Mucosa of rectum (tissue), 2 donors: Measurements from ENCODE around the gene CNGA3.

ENCODE experiments used
- H3K27ac ChIP-seq, 2 donors: one replicate each; pipeline ENCODE4 v1.7.0; 2013; ENCODE audit warnings: inconsistent platforms in 2 of 2, low read depth in 2 of 2, low read length in 2 of 2
- H3K27me3 ChIP-seq, 2 donors: one replicate each; pipeline ENCODE4 v1.7.0; 2013; ENCODE audit warnings: low read length in 2 of 2; ENCODE audit not compliant: control insufficient read depth in 2 of 2, insufficient read depth in 2 of 2
- H3K36me3 ChIP-seq, 2 donors: one replicate each; pipeline ENCODE4 v1.7.0; 2013; ENCODE audit warnings: low read length in 2 of 2; ENCODE audit not compliant: control insufficient read depth in 2 of 2, insufficient read depth in 2 of 2
- H3K4me1 ChIP-seq, 2 donors: one replicate each; pipeline ENCODE4 v1.7.0; 2013; ENCODE audit warnings: low read length in 2 of 2, mild to moderate bottlenecking in 1 of 2; ENCODE audit not compliant: control insufficient read depth in 2 of 2, insufficient read depth in 2 of 2
- H3K4me3 ChIP-seq, 2 donors: one replicate each; pipeline ENCODE4 v1.7.0; 2013; ENCODE audit warnings: low read length in 2 of 2
- H3K9ac ChIP-seq, 2 donors: one replicate each; pipeline ENCODE4 v1.7.0; 2013; ENCODE audit warnings: low read length in 2 of 2, low read depth in 1 of 2, mild to moderate bottlenecking in 1 of 2
- H3K9me3 ChIP-seq, 2 donors: one replicate each; pipeline ENCODE4 v1.7.0; 2013; ENCODE audit warnings: low read length in 2 of 2; ENCODE audit not compliant: control insufficient read depth in 2 of 2
- donor health status: healthy.
- donor health status: Normal muscosa, but diverticular disease.

Gene CNGA3

DNA sequence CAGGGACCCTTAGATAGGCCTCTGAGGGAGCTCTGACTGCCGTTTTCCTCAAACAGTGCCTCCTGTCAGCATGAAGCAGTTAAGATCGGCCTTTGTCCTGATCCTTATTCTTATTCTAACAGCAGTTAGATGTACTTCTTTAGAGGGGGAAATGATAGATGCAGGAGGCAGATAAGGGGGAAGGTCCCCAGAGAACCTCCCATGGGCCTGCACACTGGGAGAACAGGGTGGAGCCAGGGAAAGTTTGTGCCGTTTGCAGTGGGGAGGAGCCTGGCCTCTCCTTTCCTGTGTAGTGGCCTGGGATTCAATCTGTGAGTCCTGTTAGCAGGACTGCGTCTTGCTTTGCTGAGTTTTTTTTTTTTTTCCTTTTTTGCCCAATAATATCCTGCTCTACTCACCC is 90.5 kb downstream of the CNGA3 start:
- Histone ChIP-seq H3K9me3 (no peaks in the 10 kb centered on the region), H3K36me3 (no peaks in the 10 kb centered on the region), H3K27ac (no peak overlapping the region), H3K4me1 (peaks cover 0 to 4% of the 10 kb centered on the region in 2 donors), H3K4me3 (no peak overlapping the region), H3K27me3 (no peaks in the 10 kb centered on the region), H3K9ac (no peak overlapping the region)

DNA sequence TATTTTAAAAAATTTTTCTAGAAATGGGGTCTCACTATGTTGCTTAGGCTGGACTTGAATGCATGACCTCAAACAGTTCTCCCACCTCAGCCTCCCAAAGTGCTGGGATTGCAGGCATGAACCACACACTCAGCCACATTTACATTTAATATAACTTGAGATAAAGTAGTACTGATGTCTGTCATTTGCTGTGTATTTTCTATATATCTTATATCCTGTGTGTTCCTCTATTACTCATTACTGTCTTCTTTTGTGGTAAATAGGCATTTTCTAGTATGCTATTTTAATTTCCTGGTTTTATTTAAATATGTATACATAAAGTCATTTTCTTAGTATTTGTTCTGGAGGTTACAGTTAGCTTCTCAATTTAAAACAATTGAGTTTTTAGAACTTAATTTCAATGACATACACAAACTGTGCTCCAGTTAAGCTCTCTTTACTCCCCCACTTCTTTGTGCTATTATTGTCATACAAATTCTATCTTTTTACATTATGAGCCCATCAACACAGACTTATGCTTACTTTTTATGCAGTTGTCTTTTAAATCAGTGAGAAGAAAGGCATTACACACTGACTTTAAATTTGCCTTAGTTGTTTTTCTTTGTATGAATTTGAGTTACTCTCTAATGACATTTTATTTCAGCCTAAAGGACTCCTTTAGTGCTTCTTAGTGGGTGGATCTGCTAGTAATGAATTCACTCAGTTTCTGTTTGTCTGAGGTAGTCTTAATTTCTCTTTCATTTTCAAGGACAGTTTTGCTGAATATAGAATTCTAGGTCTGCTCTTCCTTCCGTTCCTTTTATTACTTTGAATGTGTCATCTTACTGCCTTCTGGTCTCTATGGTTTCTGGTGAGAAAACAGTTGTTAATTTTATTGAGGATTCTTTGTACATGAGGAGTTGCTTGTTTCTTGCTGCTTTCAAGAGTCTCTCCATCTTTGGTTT is 92.2 kb downstream of the CNGA3 start:
- H3K4me1 ChIP-seq, result peaks cover 3 to 4% of the 10 kb centered on the region in 2 donors
- H3K36me3 ChIP-seq, result no peaks in the 10 kb centered on the region
- no peak overlapping the region for H3K9ac ChIP-seq
- no peaks in the 10 kb centered on the region for H3K9me3 ChIP-seq
- H3K27me3 ChIP-seq, result no peaks in the 10 kb centered on the region
- H3K4me3 ChIP-seq, result no peak overlapping the region
- no peak overlapping the region for H3K27ac ChIP-seq

DNA sequence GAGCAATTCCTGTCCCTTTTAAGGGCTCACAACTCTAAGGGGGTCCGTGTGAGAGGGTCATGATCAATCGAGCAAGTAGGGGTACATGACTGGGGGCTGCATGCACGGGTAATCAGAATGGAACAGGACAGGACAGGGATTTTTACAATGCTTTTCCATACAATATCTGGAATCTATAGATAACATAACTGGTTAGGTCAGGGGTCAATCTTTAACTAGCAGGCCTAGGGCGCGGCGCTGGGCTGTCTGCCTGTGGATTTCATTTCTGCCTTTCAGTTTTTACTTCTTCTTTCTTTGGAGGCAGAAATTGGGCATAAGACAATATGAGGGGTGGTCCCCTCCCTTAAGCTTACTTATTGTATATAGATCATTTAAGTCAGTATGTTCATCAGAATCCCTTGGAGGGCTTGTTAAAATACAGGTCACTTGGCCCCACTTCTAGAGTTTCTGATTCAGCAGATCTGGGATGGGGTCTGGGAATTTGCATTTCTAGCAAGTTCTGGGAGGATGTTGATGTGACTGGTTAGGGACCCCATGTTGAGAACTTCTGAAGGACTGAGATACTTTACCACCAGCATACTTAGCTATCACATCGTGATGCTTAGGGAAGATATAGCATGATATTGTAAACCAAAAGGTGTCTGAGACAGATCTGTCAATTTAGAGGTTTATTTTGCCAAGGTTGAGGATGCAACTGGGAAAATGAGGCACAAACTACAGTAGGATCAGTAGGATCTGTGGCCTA is 95.6 kb downstream of the CNGA3 start:
- Histone ChIP-seq H3K4me3 (no peak overlapping the region), H3K27ac (no peak overlapping the region), H3K9me3 (no peaks in the 10 kb centered on the region), H3K27me3 (no peaks in the 10 kb centered on the region), H3K9ac (no peak overlapping the region), H3K4me1 (peaks cover 9 to 13% of the 10 kb centered on the region in 2 donors), H3K36me3 (no peaks in the 10 kb centered on the region)

DNA sequence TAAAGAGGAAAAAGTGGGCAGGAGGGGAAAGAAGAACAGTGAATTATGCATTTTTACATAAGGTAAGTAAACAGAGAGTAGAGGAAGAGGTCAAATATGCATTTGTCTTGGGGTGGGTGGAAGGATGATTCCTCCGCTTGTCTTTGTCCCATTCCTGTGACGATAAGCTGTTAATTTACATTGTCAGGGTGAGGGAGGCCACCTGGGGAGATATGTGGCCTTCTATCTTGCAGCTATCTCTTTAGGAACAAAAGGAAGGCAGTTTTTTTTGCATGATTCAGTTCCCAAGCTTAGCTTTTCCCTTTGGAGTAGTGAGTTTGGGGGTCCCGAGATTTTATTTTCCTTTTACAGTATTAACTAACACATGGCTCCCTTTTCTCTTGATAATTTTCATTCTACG is 96.2 kb downstream of the CNGA3 start:
- peaks cover 9 to 13% of the 10 kb centered on the region in 2 donors for H3K4me1 ChIP-seq
- no peak overlapping the region for H3K4me3 ChIP-seq
- H3K36me3 ChIP-seq, result no peaks in the 10 kb centered on the region
- H3K27ac ChIP-seq, result no peak overlapping the region
- no peaks in the 10 kb centered on the region for H3K27me3 ChIP-seq
- H3K9me3 ChIP-seq, result no peaks in the 10 kb centered on the region
- no peak overlapping the region for H3K9ac ChIP-seq

DNA sequence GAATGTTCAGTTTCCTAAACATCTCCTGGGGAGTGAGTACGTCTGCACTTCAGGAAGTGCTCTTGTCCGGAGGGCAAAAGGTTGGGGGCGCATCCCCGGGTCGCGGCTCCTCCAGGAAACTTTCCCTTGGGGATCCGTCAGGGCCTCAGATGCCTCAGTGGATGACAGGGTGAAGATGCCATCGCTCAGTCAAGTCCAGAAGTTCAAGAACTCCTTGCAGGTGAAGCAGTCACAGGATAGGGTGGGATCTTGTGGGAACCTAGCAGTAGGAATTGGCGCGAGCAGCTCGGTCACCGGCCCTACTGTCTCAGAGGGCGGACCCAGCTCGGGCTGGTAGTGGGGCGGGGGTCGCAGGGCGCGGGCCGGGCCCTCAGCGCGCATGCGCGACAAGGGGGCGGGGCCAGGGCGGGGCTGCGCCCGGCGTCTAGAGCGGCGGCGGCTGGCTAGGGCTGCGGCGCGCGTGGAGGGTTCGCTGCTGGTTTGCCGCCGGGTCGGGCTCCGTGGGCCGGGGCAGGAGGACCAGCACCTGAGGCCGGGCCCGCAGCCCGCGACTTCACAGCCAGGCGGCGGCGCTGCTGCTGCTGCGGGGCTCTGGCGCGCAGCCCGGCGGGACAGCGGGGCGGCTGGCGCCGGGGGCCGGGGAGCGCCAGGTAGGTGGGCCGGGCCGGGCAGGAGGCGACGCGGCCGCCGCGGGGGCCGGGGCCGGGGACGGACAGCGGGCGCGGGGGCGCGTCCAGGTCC is 98.3 kb downstream of the CNGA3 start, which contains the start of gene INPP4A:
Gene INPP4A (plus strand): TSS at position 423 of the 741 bp plus-strand sequence. CDS start 75,191 bp downstream, outside the sequence.
- Histone ChIP-seq H3K9ac (peak within 1 kb of the TSS; percentile 71 to 77), H3K27ac (peak within 1 kb of the TSS; percentile 51 to 70), H3K4me1 (peaks cover 9 to 16% of the 10 kb centered on the region in 2 donors)

DNA sequence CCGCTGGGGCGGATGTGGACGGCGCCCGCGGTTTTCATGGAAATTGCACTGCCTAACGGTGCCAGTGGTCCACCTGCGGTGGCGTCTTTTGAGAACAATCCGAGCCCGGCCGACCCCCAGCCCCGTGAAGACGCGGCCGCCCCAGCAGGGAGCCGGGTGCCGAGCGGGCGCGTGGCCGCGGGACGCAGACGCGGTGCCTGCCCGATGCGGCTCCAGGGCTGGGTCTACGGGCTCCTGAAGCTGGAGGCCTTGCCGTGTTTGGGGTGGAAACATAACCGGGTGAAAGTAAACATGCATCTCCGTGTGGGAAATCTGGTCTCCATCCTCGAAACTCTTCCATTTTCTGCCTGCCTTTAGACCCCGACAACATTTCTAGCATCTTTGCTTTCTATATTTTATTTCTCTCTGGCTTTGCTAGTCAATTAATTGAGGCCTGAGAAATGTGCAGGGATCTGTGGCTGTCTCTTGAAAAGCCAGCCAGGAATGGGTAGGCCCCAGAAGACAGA is 99.0 kb downstream of the CNGA3 start:
- Histone ChIP-seq H3K9me3 (no peaks in the 10 kb centered on the region), H3K4me3 (peak overlapping the region; percentile 82 to 91), H3K27me3 (no peaks in the 10 kb centered on the region), H3K27ac (peak overlapping the region; percentile 8 to 70), H3K4me1 (peaks cover 9 to 16% of the 10 kb centered on the region in 2 donors), H3K36me3 (no peaks in the 10 kb centered on the region), H3K9ac (peak overlapping the region; percentile 71 to 77)

More for the DNA sequence above, 98.3 kb downstream of the CNGA3 start, which contains the start of gene INPP4A:
- no peaks in the 10 kb centered on the region for H3K36me3 ChIP-seq
- H3K27me3 ChIP-seq, result no peaks in the 10 kb centered on the region
- no peaks in the 10 kb centered on the region for H3K9me3 ChIP-seq
- H3K4me3 ChIP-seq, result peak within 1 kb of the TSS; percentile 82 to 91

DNA sequence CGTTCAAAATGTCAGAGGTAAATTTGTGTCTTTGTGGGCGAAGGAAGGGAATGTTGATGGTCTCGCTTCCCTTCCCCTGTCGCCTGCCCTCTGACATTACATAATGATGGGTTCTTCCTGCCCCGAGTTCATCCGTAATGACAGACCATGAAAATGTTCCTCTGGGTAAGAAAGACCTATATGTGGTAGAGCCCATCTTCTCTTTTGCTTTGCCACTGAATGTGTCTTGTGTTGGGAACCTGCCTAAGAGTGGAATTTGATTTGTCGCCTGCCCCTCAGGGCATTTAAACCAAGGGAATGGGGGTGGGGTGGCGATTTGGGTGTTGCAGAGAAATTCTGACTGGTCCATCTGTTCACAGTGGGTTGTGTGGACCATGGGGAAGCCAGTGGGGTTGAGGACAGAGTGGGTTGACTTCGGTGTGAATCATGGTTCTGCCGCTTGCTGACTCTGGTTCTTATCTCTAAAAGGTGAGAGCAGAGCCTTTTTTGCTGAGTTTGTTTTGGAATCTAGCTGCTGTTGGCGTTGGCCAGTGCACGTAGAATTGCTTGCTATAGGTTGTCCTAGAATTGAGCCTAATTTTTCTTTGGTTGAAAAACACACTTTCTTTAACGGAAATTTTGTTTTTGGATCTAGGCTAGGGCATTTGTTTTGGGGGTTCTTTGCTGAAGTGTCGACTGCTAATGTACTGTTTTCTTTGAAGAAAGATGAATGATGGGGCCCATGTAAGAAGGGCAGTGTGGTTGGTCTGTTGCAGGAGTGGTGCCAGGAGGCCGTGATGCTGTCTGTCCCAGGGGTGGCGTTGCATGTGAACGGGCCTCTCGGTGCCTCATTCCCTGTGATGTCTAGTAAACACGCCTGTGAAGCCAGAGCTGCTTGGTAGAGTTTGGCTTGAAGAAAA is 99.7 kb downstream of the CNGA3 start:
- Histone ChIP-seq H3K9ac (peak overlapping the region; percentile 71 to 77), H3K27me3 (no peaks in the 10 kb centered on the region), H3K36me3 (no peaks in the 10 kb centered on the region), H3K4me3 (peak overlapping the region; percentile 82 to 91), H3K27ac (peak overlapping the region; percentile 8 to 70), H3K9me3 (no peaks in the 10 kb centered on the region), H3K4me1 (peaks cover 9 to 16% of the 10 kb centered on the region in 2 donors)

DNA sequence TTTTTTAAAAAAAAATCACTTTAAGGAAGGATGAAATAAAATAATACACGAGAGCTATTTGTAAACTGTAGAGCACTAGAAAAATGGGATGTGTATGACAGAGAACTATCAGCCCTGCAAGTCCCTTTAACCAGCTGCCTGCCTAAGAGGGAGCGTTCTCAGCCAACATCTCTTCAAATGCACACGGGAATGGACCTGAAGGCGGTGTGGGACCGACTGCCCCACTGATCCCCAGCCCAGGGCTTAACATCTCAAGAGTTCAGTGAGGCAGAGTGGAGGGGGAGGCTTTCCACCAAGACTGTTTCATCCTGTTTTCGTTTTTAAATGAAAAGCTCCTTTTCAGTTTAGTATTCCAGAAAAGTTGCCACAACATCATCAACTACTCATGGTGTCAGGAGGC is 100.6 kb downstream of the CNGA3 start:
- Histone ChIP-seq H3K9me3 (no peaks in the 10 kb centered on the region), H3K27me3 (no peaks in the 10 kb centered on the region), H3K27ac (peak overlapping the region in 1 of 2 donors; percentile 3), H3K36me3 (no peaks in the 10 kb centered on the region), H3K9ac (no peak overlapping the region), H3K4me1 (peaks cover 5 to 19% of the 10 kb centered on the region in 2 donors), H3K4me3 (peak overlapping the region in 1 of 2 donors; percentile 1)
